NCI-H2227 (cell line): ENCODE measurements around the gene ZNF609.

ENCODE experiments used
- DNase-seq: peaks from one replicate; lab custom pipeline; 2025; ENCODE audit not compliant: unreplicated experiment; lab: John Stamatoyannopoulos, UW

Gene ZNF609

GRCh38 chr15:64712353-64712752 is 252.0 kb downstream of the ZNF609 start:
- no peak for DNase-seq

GRCh38 chr15:64713592-64713991 is 253.2 kb downstream of the ZNF609 start:
- no peak for DNase-seq

- no peak for DNase-seq
Measured at GRCh38 chr15:64716452-64716851, 256.1 kb downstream of the ZNF609 start.

- no peak for DNase-seq
Measured at GRCh38 chr15:64717130-64717529, 256.8 kb downstream of the ZNF609 start.

GRCh38 chr15:64717735-64718495 is 257.5 kb downstream of the ZNF609 start:
- no peak for DNase-seq

GRCh38 chr15:64720188-64720587 is 259.8 kb downstream of the ZNF609 start:
- no peak for DNase-seq

GRCh38 chr15:64730151-64730550 is 269.8 kb downstream of the ZNF609 start:
- DNase-seq = no peak

GRCh38 chr15:64731012-64731804 is 270.8 kb downstream of the ZNF609 start:
- peak; percentile 80 for DNase-seq

- no peak for DNase-seq
Measured at GRCh38 chr15:64731805-64732151, 271.4 kb downstream of the ZNF609 start.

- no peak for DNase-seq
Measured at GRCh38 chr15:64732156-64732860, 271.9 kb downstream of the ZNF609 start.
